ENCODE data around the gene IRF8. TPM values are rescaled to one million over a fixed set of nuclear protein-coding genes. Genes with fewer than 3 reads are reported as not detected.

Gene IRF8
- total RNA-seq, 2 experiments from 2014 or later = 323 to 328 TPM

DNA sequence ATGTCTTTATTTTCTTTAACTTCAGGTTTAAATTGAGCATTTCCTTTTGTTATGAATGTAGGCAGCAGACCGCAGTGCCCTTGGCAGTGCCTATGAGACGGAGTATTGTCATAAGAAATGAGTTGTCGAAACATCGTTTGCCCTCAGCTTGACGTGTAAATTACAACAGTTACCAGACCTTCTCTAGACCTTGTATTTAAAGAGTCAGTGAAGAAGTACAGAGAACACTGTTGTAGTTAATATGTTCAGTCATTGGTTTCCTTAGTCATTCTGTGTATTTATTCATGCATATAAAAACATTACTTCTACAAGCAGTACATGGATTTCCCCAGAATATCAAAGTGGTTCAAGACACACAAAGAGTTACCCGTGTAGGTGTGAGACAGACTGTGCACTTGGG lies 19.0 kb downstream of the IRF8 start:
- Mint-ChIP-seq H3K4me3 (no peak overlapping the region), H3K4me1 (ENCODE audit: low read depth) (peaks cover 29% of the 10 kb centered on the region), H3K9me3 (no peaks in the 10 kb centered on the region), H3K27me3 (ENCODE audit: low read depth) (no peaks in the 10 kb centered on the region), H3K27ac (peak overlapping the region; percentile 26), H3K36me3 (ENCODE audit: low read depth) (peaks cover 69% of the 10 kb centered on the region)
- no peak for DNase-seq
- CTCF ChIA-PET = interaction anchor here (1.0 to 3.1 kb wide), 2 partner anchors 18 to 97 kb away, joined by 3 to 14 read pairs; no protein-coding TSS in a partner anchor
- intact Hi-C loops (cut with micrococcal nuclease) = no loop called here

DNA sequence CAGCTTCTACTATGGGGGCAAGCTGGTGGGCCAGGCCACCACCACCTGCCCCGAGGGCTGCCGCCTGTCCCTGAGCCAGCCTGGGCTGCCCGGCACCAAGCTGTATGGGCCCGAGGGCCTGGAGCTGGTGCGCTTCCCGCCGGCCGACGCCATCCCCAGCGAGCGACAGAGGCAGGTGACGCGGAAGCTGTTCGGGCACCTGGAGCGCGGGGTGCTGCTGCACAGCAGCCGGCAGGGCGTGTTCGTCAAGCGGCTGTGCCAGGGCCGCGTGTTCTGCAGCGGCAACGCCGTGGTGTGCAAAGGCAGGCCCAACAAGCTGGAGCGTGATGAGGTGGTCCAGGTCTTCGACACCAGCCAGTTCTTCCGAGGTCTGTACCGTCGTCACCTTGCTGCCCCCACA lies 19.5 kb downstream of the IRF8 start:
- H3K4me1 Mint-ChIP-seq (ENCODE audit: low read depth) = peaks cover 24% of the 10 kb centered on the region
- H3K4me3 Mint-ChIP-seq = no peak overlapping the region
- H3K36me3 Mint-ChIP-seq (ENCODE audit: low read depth) = peaks cover 64% of the 10 kb centered on the region
- no peak for DNase-seq
- CTCF ChIA-PET = interaction anchor here (1.5 to 3.1 kb wide), 2 partner anchors 97 kb away, joined by 4 to 14 read pairs; no protein-coding TSS in a partner anchor
- H3K27ac Mint-ChIP-seq = no peak overlapping the region
- intact Hi-C loops (cut with micrococcal nuclease) = no loop called here
- H3K9me3 Mint-ChIP-seq = no peaks in the 10 kb centered on the region
- no peaks in the 10 kb centered on the region for H3K27me3 Mint-ChIP-seq (ENCODE audit: low read depth)

DNA sequence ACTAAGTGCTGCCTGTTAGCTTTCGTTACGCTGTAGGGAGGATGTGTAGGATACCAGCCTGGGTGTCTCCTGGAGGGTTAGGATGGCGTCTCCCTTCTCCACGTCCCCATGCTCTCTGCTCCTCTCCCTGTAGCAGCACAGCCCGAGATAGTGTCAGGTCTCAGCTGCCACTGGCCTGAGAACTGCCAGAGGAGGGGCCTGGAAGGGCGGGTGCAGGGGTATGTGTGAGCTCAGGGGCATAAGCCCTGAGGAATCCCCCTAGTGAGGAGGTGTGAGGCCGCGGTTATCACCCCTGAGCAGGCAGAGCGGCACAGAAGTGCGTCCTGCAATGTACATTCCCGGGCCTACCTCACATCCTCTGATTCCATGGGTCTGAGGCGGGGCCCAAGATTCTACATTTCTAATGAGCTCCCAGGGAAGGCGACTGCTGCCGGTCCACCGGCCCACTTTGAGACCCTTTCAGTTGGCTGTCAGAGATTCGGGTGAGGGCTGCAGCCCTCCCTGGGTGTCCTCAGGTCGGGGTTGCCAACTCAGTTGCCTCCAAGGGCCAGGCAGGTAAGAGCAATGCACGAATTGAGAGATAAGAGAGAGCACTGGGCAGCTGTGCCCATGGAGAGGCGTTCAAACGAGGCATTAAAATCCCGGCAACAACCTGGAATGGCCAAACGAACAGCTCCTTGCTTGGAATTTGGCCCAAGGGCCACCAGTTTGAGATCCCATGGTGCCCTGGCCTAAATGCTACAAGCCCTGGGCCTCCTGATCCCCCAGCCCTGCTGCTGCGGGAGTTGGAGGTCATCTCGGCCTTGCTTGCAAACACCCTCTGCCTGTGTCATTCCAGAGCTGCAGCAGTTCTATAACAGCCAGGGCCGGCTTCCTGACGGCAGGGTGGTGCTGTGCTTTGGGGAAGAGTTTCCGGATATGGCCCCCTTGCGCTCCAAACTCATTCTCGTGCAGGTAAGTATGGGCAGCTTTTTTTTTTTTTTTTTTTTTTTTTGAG lies 20.6 kb downstream of the IRF8 start:
- intact Hi-C loops (cut with micrococcal nuclease) = no loop called here
- no peak overlapping the region for H3K4me3 Mint-ChIP-seq
- H3K36me3 Mint-ChIP-seq (ENCODE audit: low read depth) = peaks cover 57% of the 10 kb centered on the region
- no peaks in the 10 kb centered on the region for H3K9me3 Mint-ChIP-seq
- H3K27me3 Mint-ChIP-seq (ENCODE audit: low read depth) = no peaks in the 10 kb centered on the region
- no peak for DNase-seq
- CTCF ChIA-PET = interaction anchor here (0.6 to 1.5 kb wide), 3 partner anchors 96 to 108 kb away, joined by 3 to 4 read pairs (median 3); no protein-coding TSS in a partner anchor
- peaks cover 28% of the 10 kb centered on the region for H3K4me1 Mint-ChIP-seq (ENCODE audit: low read depth)
- H3K27ac Mint-ChIP-seq = peak overlapping the region; percentile 71

DNA sequence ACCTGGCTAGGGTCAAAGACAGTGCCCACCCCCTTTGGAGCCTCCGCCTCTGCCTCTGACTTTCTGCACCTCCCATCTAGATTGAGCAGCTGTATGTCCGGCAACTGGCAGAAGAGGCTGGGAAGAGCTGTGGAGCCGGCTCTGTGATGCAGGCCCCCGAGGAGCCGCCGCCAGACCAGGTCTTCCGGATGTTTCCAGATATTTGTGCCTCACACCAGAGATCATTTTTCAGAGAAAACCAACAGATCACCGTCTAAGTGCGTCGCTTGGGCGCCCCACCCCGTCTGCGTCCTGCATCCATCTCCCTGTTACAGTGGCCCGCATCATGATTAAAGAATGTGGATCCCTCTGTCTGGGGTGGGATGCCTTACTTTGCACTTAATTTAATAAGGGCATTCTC lies 22.1 kb downstream of the IRF8 start:
- intact Hi-C loops (cut with micrococcal nuclease) = no loop called here
- CTCF ChIA-PET = interaction anchor here (1.0 kb wide), 1 partner anchor 66 kb away, joined by 3 read pairs; no protein-coding TSS in a partner anchor

DNA sequence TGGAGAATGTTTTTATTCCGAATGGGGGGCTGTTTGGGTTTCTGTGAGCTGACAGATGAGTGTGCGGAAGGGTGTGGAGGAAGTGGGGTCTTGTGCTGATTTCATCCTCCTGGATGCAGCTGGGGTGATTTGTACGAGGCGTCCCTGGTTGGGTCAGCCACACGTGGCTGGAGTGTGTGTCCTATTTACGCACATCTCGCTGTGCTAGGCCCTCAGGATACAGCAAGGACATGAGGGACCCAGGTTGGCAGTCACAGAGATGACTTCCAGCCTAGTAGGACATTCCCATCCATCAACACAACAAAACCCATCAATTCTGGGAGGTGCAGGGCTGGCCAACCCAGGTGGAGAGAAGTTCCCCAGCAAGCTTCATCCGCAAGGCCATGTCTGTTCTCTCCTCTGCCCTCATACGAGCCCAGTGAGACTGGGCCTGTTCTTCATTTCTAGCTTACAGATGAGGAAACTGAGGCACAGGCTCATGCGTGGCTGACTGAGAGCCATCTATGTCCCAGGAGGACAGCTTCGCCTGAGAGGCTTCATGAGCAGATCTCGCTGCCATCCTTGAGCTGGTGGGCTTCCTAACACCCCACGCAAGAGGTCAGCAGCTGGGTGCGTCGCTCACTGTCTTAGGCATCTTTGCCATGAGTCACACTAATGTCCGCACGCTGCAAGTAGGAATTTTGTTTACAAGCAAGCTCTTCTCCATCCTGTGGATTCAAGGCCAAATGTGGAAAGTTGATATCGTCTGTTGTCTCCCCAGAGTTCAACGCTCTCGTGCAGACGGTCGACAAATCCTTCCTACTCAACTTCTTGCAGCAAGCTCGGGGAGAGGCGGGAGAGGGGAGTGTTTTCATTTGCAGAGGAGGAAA lies 24.4 kb downstream of the IRF8 start:
- peak overlapping the region; percentile 73 for H3K27ac Mint-ChIP-seq
- peaks cover 32% of the 10 kb centered on the region for H3K36me3 Mint-ChIP-seq (ENCODE audit: low read depth)
- intact Hi-C loops (cut with micrococcal nuclease) = no loop called here
- no peak overlapping the region for H3K4me3 Mint-ChIP-seq
- DNase-seq = no peak
- H3K27me3 Mint-ChIP-seq (ENCODE audit: low read depth) = no peaks in the 10 kb centered on the region
- CTCF ChIA-PET = interaction anchor here (0.8 to 2.0 kb wide), 8 partner anchors 11 to 104 kb away, joined by 3 to 11 read pairs (median 4); no protein-coding TSS in a partner anchor
- H3K4me1 Mint-ChIP-seq (ENCODE audit: low read depth) = peaks cover 47% of the 10 kb centered on the region
- peaks cover 2% of the 10 kb centered on the region for H3K9me3 Mint-ChIP-seq

More for the DNA sequence above, 22.1 kb downstream of the IRF8 start:
- Mint-ChIP-seq H3K9me3 (peaks cover 2% of the 10 kb centered on the region), H3K36me3 (ENCODE audit: low read depth) (peaks cover 51% of the 10 kb centered on the region), H3K27me3 (ENCODE audit: low read depth) (no peaks in the 10 kb centered on the region), H3K4me1 (ENCODE audit: low read depth) (peaks cover 37% of the 10 kb centered on the region), H3K4me3 (no peak overlapping the region), H3K27ac (peak overlapping the region; percentile 57)
- no peak for DNase-seq

DNA sequence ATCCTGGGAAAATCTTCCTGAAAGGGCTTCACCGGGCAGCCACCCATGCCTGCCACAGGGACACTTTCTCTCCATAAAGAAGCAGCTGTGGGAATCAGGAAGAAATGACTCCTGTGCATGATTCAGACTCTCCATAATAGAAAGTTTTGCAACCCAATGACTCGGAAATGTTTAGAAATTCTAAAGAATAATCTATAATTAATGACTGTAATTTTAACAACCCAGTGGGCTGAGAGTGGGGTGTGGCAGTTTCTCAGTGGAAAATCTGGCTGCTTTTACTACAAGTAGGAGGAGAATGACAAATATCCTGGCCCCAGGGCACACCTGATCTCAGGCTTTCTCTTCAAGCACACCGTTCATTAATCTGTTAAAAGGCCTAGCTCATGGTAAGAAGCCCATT lies 25.7 kb downstream of the IRF8 start:
- CTCF ChIA-PET = interaction anchor here (0.6 to 2.0 kb wide), 7 partner anchors 10 to 148 kb away, joined by 3 to 11 read pairs (median 4); no protein-coding TSS in a partner anchor
- intact Hi-C loops (cut with micrococcal nuclease) = no loop called here
- H3K4me1 Mint-ChIP-seq (ENCODE audit: low read depth) = peaks cover 48% of the 10 kb centered on the region
- peaks cover 19% of the 10 kb centered on the region for H3K36me3 Mint-ChIP-seq (ENCODE audit: low read depth)
- peak overlapping the region; percentile 75 for H3K27ac Mint-ChIP-seq
- DNase-seq = peak; percentile 55
- H3K4me3 Mint-ChIP-seq = no peak overlapping the region
- no peaks in the 10 kb centered on the region for H3K27me3 Mint-ChIP-seq (ENCODE audit: low read depth)
- peaks cover 2% of the 10 kb centered on the region for H3K9me3 Mint-ChIP-seq

DNA sequence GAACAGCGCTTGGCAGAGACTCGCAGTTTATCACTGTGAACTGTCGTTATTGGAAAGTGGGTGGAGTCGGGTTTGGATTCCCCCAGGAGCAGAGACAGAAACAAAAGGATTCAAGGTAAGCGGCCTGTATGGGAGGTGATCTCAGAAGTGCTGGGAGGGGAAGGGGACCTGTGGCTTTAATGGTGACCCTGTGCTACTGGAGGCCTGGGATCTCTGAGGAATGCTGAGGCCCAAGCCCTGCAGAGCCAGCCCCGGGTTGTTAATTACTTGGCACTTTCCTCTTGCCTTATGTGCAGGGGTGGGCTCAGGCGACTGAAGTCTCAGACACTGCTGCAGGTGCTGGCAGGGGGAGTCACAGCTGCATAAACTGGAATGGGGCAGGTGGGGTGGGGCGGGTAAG lies 27.4 kb downstream of the IRF8 start:
- peak overlapping the region; percentile 66 for H3K27ac Mint-ChIP-seq
- peaks cover 2% of the 10 kb centered on the region for H3K9me3 Mint-ChIP-seq

DNA sequence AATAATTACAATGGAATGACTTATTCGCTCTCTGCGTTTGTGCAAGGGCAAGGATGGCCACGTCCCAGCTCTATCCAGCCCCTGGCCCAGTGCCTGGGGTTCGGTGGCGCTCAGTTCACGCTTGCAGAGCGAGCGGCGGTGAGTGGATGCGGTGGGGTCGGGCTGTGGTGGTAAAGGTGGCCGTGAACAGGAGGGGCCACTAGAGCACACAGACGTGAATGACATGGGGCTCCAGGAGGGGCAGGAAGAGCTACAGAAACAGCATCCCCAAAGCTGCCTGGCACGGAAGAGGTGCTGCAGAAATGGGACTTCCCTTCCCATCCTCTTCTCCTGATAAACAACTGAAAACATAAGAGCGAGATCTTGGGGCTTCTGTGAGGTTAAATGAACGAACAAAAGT lies 28.4 kb downstream of the IRF8 start:
- Mint-ChIP-seq H3K4me1 (ENCODE audit: low read depth) (peaks cover 50% of the 10 kb centered on the region), H3K27ac (no peak overlapping the region), H3K4me3 (no peak overlapping the region), H3K27me3 (ENCODE audit: low read depth) (no peaks in the 10 kb centered on the region), H3K9me3 (peaks cover 2% of the 10 kb centered on the region), H3K36me3 (ENCODE audit: low read depth) (peaks cover 2% of the 10 kb centered on the region)
- CTCF ChIA-PET = interaction anchor here (1.1 to 1.4 kb wide), 3 partner anchors 11 to 108 kb away, joined by 4 to 7 read pairs (median 5); no protein-coding TSS in a partner anchor
- intact Hi-C loops (cut with micrococcal nuclease) = no loop called here
- DNase-seq = no peak

More for the DNA sequence above, 27.4 kb downstream of the IRF8 start:
- intact Hi-C loops (cut with micrococcal nuclease) = no loop called here
- Mint-ChIP-seq H3K27me3 (ENCODE audit: low read depth) (no peaks in the 10 kb centered on the region), H3K4me3 (peak overlapping the region; percentile 7), H3K4me1 (ENCODE audit: low read depth) (peaks cover 48% of the 10 kb centered on the region), H3K36me3 (ENCODE audit: low read depth) (peaks cover 5% of the 10 kb centered on the region)
- CTCF ChIA-PET = interaction anchor here (1.1 to 1.4 kb wide), 2 partner anchors 32 to 107 kb away, joined by 4 to 7 read pairs; no protein-coding TSS in a partner anchor
- DNase-seq = no peak

DNA sequence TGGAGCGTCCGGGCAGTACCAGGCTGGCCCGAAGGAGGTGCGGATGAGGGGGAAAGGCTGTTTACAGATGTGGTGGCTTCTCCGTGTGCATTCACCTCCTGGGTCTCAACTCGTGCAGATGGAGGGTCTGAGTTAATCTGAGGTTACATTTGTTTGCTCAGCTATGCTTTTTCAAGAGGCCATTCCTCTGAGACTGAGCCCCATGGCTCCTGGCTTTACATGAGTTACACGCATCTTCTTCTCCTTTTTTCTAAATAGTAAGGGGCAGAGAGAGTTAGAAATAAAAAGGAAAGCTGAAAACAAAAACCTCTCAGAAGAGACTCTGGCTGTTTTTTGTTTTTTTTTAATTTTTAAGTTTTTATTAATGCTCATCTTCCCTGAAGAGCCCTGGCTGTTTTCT lies 29.0 kb downstream of the IRF8 start:
- Mint-ChIP-seq H3K27me3 (ENCODE audit: low read depth) (no peaks in the 10 kb centered on the region), H3K4me3 (peak overlapping the region; percentile 19), H3K36me3 (ENCODE audit: low read depth) (peaks cover 2% of the 10 kb centered on the region), H3K9me3 (peaks cover 2% of the 10 kb centered on the region), H3K4me1 (ENCODE audit: low read depth) (peaks cover 54% of the 10 kb centered on the region), H3K27ac (no peak overlapping the region)
- intact Hi-C loops (cut with micrococcal nuclease) = no loop called here
- DNase-seq = no peak
- CTCF ChIA-PET = interaction anchor here (0.6 to 4.2 kb wide), 3 partner anchors 11 to 85 kb away, joined by 3 to 20 read pairs (median 5); no protein-coding TSS in a partner anchor

DNA sequence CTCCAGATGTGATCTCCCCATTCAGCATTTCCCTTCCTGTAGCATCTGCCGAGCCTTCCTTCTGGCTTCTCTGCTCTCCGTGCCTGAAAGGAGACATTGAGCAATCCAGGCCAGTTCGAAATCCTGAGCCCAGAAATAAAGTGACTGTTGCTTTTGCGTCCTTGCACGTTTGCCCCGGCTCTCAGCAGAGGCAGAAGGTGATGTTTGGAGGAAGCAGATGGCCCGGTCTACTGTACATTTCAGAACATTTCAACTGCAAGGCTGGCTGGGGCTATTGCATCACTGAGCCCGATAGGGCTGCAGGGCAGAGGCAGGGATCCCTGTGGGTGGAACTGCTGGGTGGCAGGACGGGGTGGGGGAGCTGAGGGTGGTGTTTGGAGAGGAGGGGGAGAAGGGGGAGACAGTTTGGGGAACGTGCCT lies 29.4 kb downstream of the IRF8 start:
- no peaks in the 10 kb centered on the region for H3K27me3 Mint-ChIP-seq (ENCODE audit: low read depth)
- CTCF ChIA-PET = interaction anchor here (0.6 to 4.2 kb wide), 3 partner anchors 12 to 84 kb away, joined by 3 to 20 read pairs (median 5); no protein-coding TSS in a partner anchor
- H3K36me3 Mint-ChIP-seq (ENCODE audit: low read depth) = peaks cover 2% of the 10 kb centered on the region
- H3K27ac Mint-ChIP-seq = no peak overlapping the region
- no peak for DNase-seq
- peak overlapping the region; percentile 19 for H3K4me3 Mint-ChIP-seq
- peaks cover 2% of the 10 kb centered on the region for H3K9me3 Mint-ChIP-seq
- intact Hi-C loops (cut with micrococcal nuclease) = no loop called here
- peaks cover 58% of the 10 kb centered on the region for H3K4me1 Mint-ChIP-seq (ENCODE audit: low read depth)

DNA sequence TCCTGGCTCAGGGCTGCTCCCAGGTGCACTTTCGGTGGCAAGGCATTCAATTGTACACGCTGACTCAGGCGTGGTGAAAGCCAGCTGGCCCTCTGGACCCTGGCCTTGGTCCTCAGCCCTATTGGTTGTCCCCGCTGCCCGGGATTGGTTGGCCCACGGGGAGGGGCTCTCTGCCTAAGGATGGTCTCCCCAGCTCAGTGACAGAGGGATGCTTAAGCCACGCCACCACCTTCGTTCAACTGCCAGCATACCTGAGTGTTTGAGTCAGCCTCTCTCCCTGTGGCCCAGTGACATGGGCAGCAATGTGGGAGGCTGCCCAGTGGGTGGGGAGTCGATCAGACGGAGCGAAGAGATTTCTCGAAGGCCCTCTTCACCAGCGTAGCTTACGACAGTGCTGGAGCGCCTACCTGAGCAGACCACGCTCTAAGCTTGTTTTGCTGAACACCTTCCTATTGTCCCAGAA lies 30.3 kb downstream of the IRF8 start:
- CTCF ChIA-PET = interaction anchor here (4.2 kb wide), 1 partner anchor 58 kb away, joined by 20 read pairs; no protein-coding TSS in a partner anchor
- Mint-ChIP-seq H3K4me1 (ENCODE audit: low read depth) (peaks cover 60% of the 10 kb centered on the region), H3K27ac (no peak overlapping the region), H3K36me3 (ENCODE audit: low read depth) (peaks cover 2% of the 10 kb centered on the region), H3K27me3 (ENCODE audit: low read depth) (no peaks in the 10 kb centered on the region), H3K9me3 (peaks cover 2% of the 10 kb centered on the region), H3K4me3 (no peak overlapping the region)
- DNase-seq = no peak
- intact Hi-C loops (cut with micrococcal nuclease) = no loop called here

Measured in activated naive CD4-positive, alpha-beta T cell treated with anti-CD3 and anti-CD28 coated beads for 36 hours (primary cell).